Mammary epithelial cell (primary cell): ENCODE data around the gene TBC1D22A.

Experiments used
- EZH2 ChIP-seq: IDR thresholded peaks from 2 replicates; pipeline ENCODE4 v1.6.1; 2012; ENCODE audit warnings: low read length, inconsistent platforms, borderline replicate concordance
- TF ChIP-seq, protein P1 (sequence below), 2 donors: IDR thresholded peaks in 1 of 2; conservative IDR thresholded peaks in 1 of 2; 2 replicates each; pipeline ENCODE4 v1.5.1; 2011 to 2012; ENCODE audit warnings: inconsistent platforms in 2 of 2, low read length in 2 of 2, mild to moderate bottlenecking in 2 of 2, control low read depth in 1 of 2, low read depth in 1 of 2; ENCODE audit not compliant: insufficient read depth in 1 of 2; ENCODE audit errors: extremely low read depth in 1 of 2

DNA sequence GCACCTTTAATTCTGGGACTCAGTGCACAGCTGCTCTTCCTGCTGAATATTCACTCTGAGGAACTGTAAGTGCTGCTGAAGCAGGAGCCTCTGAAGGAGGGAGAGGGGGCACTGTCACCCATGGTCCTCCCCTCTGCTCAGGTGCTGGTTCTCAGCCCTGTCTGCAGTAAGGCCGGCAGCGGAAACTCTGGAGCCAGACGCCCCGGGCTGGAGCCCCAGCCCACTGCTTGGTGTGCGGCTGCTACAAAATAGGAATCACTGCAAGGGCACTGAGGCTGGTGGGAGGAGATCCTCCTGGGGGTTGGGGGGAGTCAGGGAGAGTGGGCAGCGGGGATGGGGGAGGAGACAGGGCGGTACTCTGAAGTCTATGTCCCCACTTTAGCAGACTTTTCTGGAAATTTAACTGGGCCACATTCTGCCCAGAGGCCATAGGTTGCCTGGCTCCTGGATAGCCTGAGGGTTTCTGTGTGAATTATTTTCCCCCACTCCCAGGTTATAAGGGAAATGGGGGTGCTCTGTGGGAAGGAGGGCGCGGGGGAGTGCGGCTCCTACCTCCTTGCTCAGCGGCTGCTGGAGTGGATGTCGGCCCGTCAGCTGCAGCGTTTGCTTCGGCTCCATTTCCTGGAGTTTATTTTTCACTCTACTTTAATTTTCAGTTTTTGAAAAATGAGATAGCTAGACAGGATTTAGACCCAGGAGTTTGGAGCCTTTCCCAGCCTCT is 33.6 kb downstream of the TBC1D22A start:
- TF ChIP-seq, protein P1, sequence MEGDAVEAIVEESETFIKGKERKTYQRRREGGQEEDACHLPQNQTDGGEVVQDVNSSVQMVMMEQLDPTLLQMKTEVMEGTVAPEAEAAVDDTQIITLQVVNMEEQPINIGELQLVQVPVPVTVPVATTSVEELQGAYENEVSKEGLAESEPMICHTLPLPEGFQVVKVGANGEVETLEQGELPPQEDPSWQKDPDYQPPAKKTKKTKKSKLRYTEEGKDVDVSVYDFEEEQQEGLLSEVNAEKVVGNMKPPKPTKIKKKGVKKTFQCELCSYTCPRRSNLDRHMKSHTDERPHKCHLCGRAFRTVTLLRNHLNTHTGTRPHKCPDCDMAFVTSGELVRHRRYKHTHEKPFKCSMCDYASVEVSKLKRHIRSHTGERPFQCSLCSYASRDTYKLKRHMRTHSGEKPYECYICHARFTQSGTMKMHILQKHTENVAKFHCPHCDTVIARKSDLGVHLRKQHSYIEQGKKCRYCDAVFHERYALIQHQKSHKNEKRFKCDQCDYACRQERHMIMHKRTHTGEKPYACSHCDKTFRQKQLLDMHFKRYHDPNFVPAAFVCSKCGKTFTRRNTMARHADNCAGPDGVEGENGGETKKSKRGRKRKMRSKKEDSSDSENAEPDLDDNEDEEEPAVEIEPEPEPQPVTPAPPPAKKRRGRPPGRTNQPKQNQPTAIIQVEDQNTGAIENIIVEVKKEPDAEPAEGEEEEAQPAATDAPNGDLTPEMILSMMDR (conservative IDR thresholded peaks at IDR 0.05 in 1 of 2, IDR thresholded peaks at IDR 0.05 in 1 of 2; ENCODE audit: extremely low read depth in 1 of 2, insufficient read depth in 1 of 2, low read depth in 1 of 2, low read length in 2 of 2) = no peak
- TF ChIP-seq EZH2 = no peak
